Gastrocnemius medialis (tissue), 4 donors: ENCODE data around the gene MTIF3.

Experiments
- CTCF ChIP-seq, 5 experiments: fragments of 450-650 bp in 3 of 5; fragments of 200-600 bp in 2 of 5; sonication (generic) in 2 of 5; IDR thresholded peaks in 4 of 5; conservative IDR thresholded peaks in 1 of 5; 1 replicate in 4 of 5; 2 replicates in 1 of 5; pipeline ENCODE4 v1.5.1; 2016 to 2019; ENCODE audit warnings: antibody characterized with exemption in 5 of 5, mild to moderate bottlenecking in 3 of 5, moderate library complexity in 3 of 5
- POLR2A ChIP-seq, 2 donors: fragments of 450-650 bp; IDR thresholded peaks; one replicate each; pipeline ENCODE4 v1.6.1; 2017; ENCODE audit warnings: antibody characterized with exemption in 2 of 2, mild to moderate bottlenecking in 2 of 2, moderate library complexity in 2 of 2

DNA sequence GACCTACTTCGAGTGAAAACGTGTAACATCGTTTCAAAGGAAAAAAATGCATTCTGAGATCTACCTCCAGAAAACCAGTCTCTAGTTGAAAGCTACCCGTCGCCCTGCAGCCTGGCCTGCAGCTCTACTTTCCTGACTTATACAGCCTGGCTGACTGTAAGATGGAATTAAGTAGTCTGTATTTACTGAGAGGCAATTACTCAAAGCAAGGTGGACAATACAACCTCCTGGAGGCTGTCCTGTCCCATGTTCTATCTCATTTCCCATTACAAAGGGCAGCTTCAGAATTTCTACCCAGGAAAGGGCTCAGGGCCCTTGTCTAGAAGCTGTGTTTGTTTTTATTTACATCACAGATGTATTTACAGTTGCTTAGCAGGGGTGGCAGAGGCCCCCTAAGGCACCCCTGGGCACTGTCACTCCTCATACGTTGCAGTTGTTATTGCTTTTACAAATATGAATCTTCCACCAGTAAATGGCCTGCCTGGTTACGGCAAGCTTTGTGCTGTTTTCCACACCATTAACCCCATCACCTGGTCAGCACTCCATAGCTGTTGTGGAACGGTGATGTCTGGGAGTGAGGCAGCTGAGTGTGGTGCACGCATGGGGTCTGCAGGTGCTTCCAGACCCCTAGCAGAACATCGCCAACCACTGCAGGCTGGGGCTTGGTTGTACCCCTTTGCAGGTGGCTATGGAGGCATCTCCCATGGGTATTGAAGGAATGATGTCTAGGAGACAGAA lies 46.3 kb upstream of the MTIF3 start:
- no peak for TF ChIP-seq POLR2A (IDR thresholded peaks at IDR 0.05)
- no peak for TF ChIP-seq CTCF (IDR thresholded peaks at IDR 0.05 in 4 of 5, conservative IDR thresholded peaks at IDR 0.05 in 1 of 5)
